GM18907 (cell line): ENCODE measurements around the gene VGLL4.
"Not testable (repeated sequence)": the region's sequence is repeated elsewhere in the genome, so short reads cannot be mapped to it uniquely, and the experiment has no call there.

Source experiments
- ATAC-seq: cut with Tn5 transposase; IDR thresholded peaks from one replicate; pipeline ENCODE4 v1.9.1; 2021; ENCODE audit warnings: mild to moderate bottlenecking, moderate library complexity; ENCODE audit not compliant: unreplicated experiment

VGLL4 gene

DNA sequence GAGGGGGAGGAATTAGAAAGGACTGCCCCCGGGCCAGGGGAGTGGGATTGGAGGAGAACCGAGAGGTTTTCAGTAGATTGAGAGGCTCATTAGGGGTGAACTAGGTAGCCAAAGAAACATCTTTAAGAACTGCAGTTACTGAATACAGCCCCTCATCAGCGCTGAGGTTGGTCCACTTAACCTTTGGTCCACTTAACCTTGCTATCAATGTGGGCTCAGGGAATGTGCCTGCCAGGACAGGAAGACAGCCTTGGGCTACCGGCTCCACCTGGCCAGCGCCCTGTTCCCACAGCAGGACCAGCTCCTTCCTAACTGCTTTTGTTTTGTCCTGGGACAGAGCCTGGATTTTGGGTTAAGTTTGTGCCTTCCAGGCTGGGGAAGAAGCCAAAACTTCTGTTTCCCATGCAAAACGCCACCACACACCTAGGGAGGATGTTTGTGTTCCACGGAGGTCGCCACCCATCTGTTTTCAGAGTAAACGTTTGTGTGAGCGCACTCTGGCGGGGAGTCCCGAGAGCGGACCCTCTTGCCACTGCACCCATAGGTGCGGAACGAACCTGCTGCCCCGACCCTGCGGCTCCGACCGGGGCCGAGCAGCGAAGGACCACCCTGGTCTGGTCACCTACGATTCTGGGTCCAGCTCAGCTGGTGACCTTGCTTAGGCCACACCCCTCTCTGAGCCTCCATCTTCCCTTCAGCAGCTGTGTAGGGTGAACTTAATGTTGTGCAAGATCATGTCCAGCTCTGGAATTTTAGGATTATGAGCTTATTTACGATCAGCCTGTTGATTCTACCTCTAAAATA, 107.4 kb downstream of the VGLL4 start:
- ATAC-seq, result no peak

- no peak for ATAC-seq
These were observed 108.3 kb downstream of the VGLL4 start for GRCh38 chr3:11535243-11535960.

- no peak for ATAC-seq
These were observed 109.0 kb downstream of the VGLL4 start for GRCh38 chr3:11534793-11535101.

DNA sequence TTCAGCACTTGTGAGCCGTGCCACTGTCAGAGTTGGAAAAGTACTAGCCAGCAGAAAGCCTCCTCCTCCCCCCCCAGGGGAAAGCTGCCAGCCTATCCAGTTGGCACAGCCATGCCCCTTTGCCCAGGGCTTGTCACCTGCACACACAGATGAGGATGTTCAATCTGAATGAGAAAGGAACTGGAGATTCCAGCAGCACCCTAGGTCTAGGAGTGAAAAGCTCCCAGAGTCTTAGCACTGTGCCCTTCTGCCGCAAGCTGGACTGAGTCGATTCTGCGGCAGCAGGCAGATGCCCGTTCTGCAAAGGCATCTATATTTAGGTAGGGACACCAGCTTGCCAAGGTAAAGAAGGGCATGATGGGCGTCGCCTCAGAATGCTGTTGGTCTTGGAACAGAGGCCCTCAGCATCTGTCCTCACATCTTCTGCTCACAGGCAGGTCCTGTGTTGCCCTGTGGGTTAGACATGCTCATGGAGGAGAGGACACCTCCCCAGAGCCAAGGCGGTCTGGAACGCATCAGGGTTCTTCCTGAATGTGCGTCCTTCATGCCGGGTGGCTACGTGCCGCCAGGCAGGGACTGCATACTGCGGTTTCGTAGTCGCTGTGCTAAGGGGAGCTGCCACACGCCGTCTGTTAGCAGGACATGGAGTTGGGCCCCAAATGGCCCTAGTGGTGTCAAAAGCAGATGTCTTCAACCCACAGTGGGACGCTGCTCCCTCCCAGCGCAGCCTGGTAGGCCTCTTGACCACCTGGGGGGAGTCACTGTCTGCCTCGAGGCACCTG, 109.5 kb downstream of the VGLL4 start:
- no peak for ATAC-seq

GRCh38 chr3:11532931-11533391, 110.8 kb downstream of the VGLL4 start:
- ATAC-seq, result no peak

DNA sequence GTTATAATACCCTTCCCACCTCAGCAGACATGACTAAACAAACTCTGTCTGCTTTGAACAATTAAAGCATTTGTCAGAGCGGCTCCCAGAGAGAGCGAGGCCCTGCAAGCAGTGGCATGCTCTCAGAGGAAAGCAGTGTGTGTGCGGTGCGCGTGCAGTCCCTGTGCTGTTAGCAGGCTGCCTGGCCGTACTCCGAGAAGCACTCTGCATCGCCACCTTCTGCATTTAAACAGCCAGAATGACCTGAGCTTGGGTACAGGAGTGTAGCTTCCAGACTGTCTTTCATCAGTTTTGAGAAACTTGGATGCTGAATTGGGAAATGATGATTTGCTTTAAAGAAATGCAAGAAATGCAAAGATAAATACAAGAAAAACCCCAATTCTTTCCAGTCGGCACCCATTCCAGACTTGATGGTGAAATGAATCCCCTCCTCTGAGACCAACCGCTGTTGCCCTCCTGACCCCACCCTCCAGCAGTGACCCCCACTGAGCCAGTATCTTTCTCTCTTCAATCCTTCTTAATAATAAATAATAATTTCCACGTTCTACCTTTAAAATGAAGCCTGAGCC, 113.5 kb downstream of the VGLL4 start:
- no peak for ATAC-seq

GRCh38 chr3:11529281-11529680, 114.4 kb downstream of the VGLL4 start:
- ATAC-seq, result no peak

GRCh38 chr3:11526121-11526520, 117.6 kb downstream of the VGLL4 start:
- ATAC-seq, result not testable (repeated sequence)

DNA sequence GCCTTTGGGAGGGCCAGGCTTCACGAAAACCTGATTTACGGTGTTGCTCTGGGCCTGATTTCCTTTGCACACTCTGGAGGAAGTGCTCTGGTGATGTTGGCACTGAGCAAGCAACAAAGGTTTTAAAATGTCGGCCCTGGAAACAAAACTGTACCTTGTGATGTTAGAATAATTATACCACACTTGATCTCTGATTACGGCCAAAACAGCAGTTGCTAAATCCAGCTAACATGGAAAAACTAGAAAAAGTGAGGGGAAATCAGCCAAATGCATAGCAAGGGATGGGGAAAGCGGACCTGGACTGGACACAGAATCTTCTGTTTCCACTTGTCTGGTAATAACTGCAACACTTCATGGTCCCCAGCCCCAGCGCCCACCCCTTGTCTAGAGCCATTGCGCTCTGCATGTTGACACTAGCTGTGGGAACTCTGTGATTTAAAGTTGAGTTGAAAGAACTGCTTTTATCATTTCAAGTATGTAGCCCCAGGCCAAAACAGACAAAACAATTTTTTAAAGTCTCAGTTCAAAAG, 120.1 kb downstream of the VGLL4 start:
- no peak for ATAC-seq

DNA sequence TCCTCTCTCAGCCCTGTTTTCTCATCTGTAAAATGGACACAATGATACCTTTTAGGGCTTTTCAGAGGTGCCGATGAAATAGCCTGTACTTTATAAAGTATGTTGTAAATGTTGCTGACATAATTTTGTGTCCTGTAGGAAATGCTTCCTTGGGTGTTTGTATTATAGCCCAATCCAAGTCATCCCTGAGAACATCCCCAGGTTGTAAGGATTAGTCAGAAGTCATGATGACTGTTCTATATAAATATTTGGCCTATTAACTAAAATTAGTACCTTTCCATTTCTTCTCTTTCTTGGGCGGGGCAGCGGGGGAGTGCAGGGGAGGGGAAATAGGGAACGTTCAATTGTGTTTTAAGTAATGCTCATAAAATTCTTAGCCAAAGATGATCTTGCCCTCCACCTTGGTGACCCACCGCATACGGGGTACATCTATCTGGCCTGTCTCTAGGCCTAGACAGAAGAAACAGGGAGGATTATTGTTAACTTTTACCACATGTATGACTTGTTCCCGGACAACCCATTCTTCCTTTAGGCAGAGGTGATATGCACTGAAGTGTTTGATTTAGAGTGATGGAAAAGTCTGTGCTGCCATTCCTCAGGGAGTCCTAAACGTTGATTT, 120.7 kb downstream of the VGLL4 start:
- ATAC-seq, result no peak

DNA sequence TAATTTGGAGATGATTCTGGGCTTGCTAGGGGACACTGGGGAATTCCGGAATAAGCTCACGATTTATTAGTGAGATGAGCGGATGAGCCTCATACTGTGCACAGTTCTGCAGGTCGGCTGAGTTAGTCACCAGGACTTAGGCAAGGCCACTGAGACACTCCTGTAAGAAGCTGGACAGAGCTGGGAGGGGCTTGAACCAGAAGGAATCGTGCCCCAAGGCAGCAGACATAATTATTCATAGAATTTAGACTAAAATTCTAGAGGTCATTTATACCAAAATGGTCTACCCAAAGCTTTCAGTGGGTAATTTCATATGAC, 121.4 kb downstream of the VGLL4 start:
- ATAC-seq, result no peak

DNA sequence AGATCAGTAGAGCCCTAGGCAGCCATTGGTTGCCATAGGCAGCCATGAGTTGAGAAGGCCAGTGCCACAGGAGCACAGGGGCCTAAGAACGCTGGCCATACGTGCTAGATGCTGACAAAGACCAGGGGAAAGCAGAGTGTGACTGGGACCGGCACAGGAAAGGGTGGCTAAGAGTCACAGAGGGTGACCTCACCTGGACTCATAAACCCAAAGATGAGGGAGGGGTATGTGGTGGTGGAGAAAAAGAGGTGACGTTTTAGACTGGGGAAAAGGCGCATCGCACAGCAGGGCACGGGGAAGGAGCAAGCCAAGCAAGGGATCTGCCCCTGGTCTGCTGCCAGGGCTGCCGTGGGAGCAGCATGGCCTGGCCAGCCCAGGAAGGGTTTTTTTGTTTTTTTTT, 122.5 kb downstream of the VGLL4 start:
- no peak for ATAC-seq

GRCh38 chr3:11517601-11518000, 126.1 kb downstream of the VGLL4 start:
- no peak for ATAC-seq

GRCh38 chr3:11514191-11514821, 129.4 kb downstream of the VGLL4 start:
- ATAC-seq, result no peak

GRCh38 chr3:11513817-11514135, 129.9 kb downstream of the VGLL4 start:
- no peak for ATAC-seq

- not testable (repeated sequence) for ATAC-seq
These were observed 130.4 kb downstream of the VGLL4 start for GRCh38 chr3:11513125-11513816.

DNA sequence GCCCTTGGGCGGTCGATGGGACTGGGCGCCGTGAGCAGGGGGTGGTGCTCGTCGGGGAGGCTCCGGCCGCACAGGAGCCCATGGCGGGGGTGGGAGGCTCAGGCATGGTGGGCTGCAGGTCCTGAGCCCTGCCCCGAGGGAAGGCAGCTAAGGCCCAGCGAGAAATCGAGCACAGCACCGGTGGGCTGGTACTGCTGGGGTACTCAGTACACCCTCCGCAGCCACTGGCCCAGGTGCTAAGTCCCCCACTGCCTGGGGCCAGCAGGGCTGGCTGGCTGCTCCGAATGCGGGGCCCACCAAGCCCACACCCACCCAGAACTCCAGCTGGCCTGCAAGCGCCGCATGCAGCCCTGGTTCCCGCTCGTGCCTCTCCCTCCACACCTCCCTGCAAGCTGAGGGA, 132.1 kb downstream of the VGLL4 start:
- not testable (repeated sequence) for ATAC-seq

- ATAC-seq, result no peak
These were observed 133.4 kb downstream of the VGLL4 start for GRCh38 chr3:11510356-11510755.

DNA sequence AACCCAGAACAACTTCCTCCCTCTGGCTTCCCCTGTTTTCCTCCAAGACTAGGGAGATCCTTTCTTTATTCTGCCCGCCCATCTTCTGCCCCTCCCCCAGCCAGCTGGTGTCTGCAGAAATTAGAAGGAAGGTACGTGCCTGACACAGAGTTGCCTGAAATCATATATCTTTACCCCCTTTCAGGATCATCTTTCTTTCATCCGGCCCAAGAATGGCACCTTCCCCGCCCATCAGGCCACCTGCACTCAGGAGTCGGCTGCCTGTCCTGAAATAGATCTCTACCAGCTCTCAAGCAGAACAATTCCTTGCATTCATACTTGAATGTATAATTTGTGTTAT, 133.7 kb downstream of the VGLL4 start:
- ATAC-seq, result no peak
